ENCODE measurements around the gene HSD3B2. TPM values are rescaled to one million over a fixed set of nuclear protein-coding genes. Genes with fewer than 3 reads are reported as not detected.
A peak's percentile ranks its signal among the peaks of the same experiment; 100 is the strongest.

The HSD3B2 gene
- total RNA-seq, 1 donor from 2014 or later: not detected

- DNase-seq (ENCODE audit: low spot score): no peak
Observed at GRCh38 chr1:119462964-119463363, 48.0 kb downstream of the HSD3B2 start.

GRCh38 chr1:119463569-119463968 lies 48.6 kb downstream of the HSD3B2 start:
- DNase-seq (ENCODE audit: low spot score): no peak

- no peak for DNase-seq (ENCODE audit: low spot score)
Observed at GRCh38 chr1:119466445-119466844, 51.5 kb downstream of the HSD3B2 start.

- DNase-seq (ENCODE audit: low spot score): peak; percentile 45
Observed at GRCh38 chr1:119467219-119467618, 52.3 kb downstream of the HSD3B2 start.

GRCh38 chr1:119467857-119468668 lies 53.1 kb downstream of the HSD3B2 start:
- DNase-seq (ENCODE audit: low spot score): no peak

- no peak for DNase-seq (ENCODE audit: low spot score)
Observed at GRCh38 chr1:119469741-119470140, 54.8 kb downstream of the HSD3B2 start.

GRCh38 chr1:119470377-119470776 lies 55.4 kb downstream of the HSD3B2 start:
- DNase-seq (ENCODE audit: low spot score): no peak

- DNase-seq (ENCODE audit: low spot score): no peak
Observed at GRCh38 chr1:119470958-119471357, 56.0 kb downstream of the HSD3B2 start.

GRCh38 chr1:119471566-119471965 lies 56.6 kb downstream of the HSD3B2 start:
- no peak for DNase-seq (ENCODE audit: low spot score)

GRCh38 chr1:119472080-119472818 lies 57.3 kb downstream of the HSD3B2 start:
- no peak for DNase-seq (ENCODE audit: low spot score)

Other genes starting within 250 kb of the HSD3B2 start
- gene HAO2, start 46.4 kb upstream of the HSD3B2 start, total RNA-seq: 0.23 TPM
- 0.75 TPM for gene HSD3B1, start 92.1 kb downstream of the HSD3B2 start, total RNA-seq
- 4.6 TPM for gene ZNF697, start 233.1 kb downstream of the HSD3B2 start, total RNA-seq

Measured in ureter (tissue), 1 donor.